Activated CD4-positive, alpha-beta T cell treated with anti-CD3 and anti-CD28 coated beads for 1 hour (primary cell): ENCODE measurements around the gene MUC13.

ENCODE experiments used
- DNase-seq: peaks from one replicate; pipeline ENCODE4 v3.0.0-alpha.2; 2020

The MUC13 gene

DNA sequence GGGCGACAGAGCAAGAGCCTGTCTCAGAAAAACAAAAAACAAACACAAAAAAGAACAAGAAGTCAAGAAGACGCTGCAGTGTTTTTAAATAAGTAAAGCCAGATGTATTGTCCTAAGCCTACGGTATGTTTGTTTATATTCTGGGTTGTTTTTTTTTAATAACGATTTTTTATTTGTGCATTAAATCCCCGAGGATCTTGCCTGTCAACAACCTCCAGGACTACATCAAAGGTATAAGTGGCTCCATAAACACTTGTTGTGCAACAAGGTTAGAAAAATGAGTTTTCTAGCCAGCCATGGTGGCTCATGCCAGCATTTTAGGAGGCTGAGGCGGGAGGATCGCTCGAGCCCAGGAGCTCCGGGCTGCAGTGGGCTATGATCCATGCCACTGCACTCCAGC, 73.5 kb downstream of the MUC13 start:
- DNase-seq = no peak

DNA sequence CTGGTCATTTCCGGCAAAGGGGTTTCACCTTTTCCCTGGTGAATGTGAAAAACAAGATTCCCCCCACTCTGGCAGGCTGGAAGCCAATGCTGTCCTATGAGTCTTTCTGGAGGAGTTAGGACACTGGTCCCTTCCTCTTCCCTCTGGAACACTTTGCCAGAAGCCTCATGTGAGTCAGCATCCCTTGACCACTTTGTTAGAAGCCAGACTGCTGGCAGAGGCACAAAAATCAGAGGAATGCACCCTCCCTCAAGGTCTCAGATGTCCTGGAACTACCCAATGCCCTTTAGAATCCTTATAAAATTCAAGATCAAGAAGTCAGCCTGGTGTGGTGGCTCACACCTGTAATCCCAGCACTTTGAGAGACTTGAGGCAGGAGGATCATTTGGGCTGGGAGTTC, 74.0 kb downstream of the MUC13 start:
- DNase-seq = no peak

DNA sequence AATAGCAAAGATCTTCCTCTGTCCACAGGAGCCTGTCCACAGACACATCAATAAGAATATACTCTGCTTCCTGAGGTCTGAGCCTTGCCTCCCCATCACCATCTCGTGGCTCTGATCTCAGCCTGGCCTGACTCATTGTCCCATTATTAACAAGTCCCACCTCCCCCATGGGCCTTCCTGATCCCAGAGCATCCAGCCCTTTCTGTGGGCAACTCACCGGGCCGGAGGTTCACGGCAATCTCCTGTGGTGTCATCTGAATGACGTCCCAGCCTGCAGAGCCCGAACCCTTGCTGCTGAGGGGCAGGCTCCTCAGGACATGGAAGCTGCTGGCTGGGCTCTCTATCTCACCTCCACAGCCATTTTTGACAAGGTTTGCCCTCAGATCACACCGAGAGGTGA, 75.5 kb downstream of the MUC13 start:
- no peak for DNase-seq

DNA sequence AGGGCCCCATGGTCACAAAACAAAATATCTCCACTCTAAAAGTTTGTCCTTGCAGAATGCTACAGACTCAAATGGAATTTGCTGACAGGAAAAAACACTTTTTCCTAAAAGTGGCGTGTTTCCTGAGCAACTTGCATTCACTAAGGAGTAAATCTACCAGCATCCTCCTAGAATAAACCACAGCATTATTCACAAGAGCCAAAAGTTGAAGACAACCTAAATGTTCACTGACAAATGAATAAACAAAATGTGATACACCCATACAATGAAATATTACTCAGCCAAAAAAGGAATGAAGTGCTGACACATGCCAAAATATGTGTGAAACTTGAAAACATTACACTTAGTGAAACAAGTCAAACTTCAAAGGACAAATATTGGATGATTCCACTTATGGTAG, 76.3 kb downstream of the MUC13 start:
- no peak for DNase-seq

DNA sequence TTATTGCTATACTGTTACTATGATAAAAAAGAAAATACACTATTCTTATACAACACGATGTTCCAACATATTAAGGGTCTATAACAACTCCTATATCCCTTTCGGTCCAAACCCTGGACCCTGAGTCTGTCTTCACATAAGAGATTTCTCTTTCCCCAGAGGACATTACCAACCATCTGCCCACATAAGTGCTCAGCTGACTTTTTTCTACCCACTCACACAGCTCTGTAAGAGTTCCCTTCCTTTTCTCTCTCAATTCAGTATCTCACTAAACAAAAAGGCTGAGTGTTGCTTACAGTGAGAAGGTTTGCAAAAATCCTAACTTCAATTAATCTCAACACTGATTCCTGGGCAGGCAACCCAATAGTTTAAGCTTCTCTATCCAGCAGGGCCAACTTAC, 77.9 kb downstream of the MUC13 start:
- DNase-seq = no peak
